HepG2 (cell line): ENCODE measurements around the gene VSIR. TPM values are rescaled to one million over a fixed set of nuclear protein-coding genes. Genes with fewer than 3 reads are reported as not detected.

ENCODE experiments used
- ARID3A ChIP-seq: IDR thresholded peaks from 2 replicates; pipeline ENCODE4 v1.6.1; 2012; ENCODE audit warnings: low read depth, low read length, improper control_type of control experiment
- ARNT2 ChIP-seq: sonication (generic); formaldehyde crosslinking; IDR thresholded peaks from 2 replicates; pipeline ENCODE4 v1.8.0; 2022; ENCODE audit warnings: mild to moderate bottlenecking, low read depth, missing genetic modification reagents, moderate library complexity
- ARNTL ChIP-seq: sonication (generic); formaldehyde crosslinking; IDR thresholded peaks from 2 replicates; pipeline ENCODE4 v1.4.0; 2020; ENCODE audit warnings: mild to moderate bottlenecking, missing genetic modification reagents
- CBX5 ChIP-seq: sonication (generic); formaldehyde crosslinking; IDR thresholded peaks from 2 replicates; pipeline ENCODE4 v1.4.0; 2020; ENCODE audit warnings: missing genetic modification reagents, borderline replicate concordance
- EP300 ChIP-seq, 3 experiments: sonication (generic) in 1 of 3; formaldehyde crosslinking in 1 of 3; IDR thresholded peaks; 2 replicates each; pipeline versions ENCODE4 v1.5.1 to v1.6.1; 2011 to 2020; ENCODE audit warnings: low read depth in 2 of 3, low read length in 2 of 3, borderline replicate concordance in 1 of 3, improper control_type of control experiment in 1 of 3, mild to moderate bottlenecking in 1 of 3, missing genetic modification reagents in 1 of 3, moderate library complexity in 1 of 3
- FIP1L1 ChIP-seq: fragments of 200-400 bp; formaldehyde crosslinking; IDR thresholded peaks from 2 replicates; pipeline ENCODE4 v1.6.1; 2018; ENCODE audit warnings: low read depth, mild to moderate bottlenecking, low read length, moderate library complexity, borderline replicate concordance; ENCODE audit not compliant: insufficient read depth
- IRF9 ChIP-seq: sonication (generic); formaldehyde crosslinking; IDR thresholded peaks from 2 replicates; pipeline ENCODE4 v1.8.0; 2022; ENCODE audit warnings: missing genetic modification reagents, mild to moderate bottlenecking, borderline replicate concordance
- KDM2A ChIP-seq: sonication (generic); formaldehyde crosslinking; IDR thresholded peaks from 2 replicates; pipeline ENCODE4 v1.4.0; 2020; ENCODE audit warnings: low read depth, missing genetic modification reagents, borderline replicate concordance
- MYNN ChIP-seq: sonication (generic); formaldehyde crosslinking; IDR thresholded peaks from 2 replicates; pipeline ENCODE4 v1.4.0; 2020; ENCODE audit warnings: mild to moderate bottlenecking, low read depth, missing genetic modification reagents
- PLSCR1 ChIP-seq: sonication (generic); formaldehyde crosslinking; IDR thresholded peaks from 2 replicates; pipeline ENCODE4 v1.5.0; 2020; ENCODE audit warnings: missing genetic modification reagents, mild to moderate bottlenecking, borderline replicate concordance
- POLR2A ChIP-seq, 2 experiments: IDR thresholded peaks; 2 replicates each; pipeline ENCODE4 v1.6.1; 2011; ENCODE audit warnings: low read depth in 2 of 2, low read length in 2 of 2, mild to moderate bottlenecking in 1 of 2, moderate library complexity in 1 of 2; ENCODE audit not compliant: insufficient read depth in 1 of 2
- SPEN ChIP-seq: sonication (generic); formaldehyde crosslinking; IDR thresholded peaks from 2 replicates; pipeline ENCODE4 v1.5.1; 2020; ENCODE audit warnings: low read depth, mild to moderate bottlenecking, missing genetic modification reagents
- ZBTB44 ChIP-seq: sonication (generic); formaldehyde crosslinking; IDR thresholded peaks from 2 replicates; pipeline ENCODE4 v1.4.0; 2020; ENCODE audit warnings: missing genetic modification reagents
- ZKSCAN1 ChIP-seq: fragments of 150-350 bp; IDR thresholded peaks from 2 replicates; pipeline ENCODE4 v1.6.1; 2014; ENCODE audit warnings: low read length
- ZNF275 ChIP-seq: sonication (generic); formaldehyde crosslinking; IDR thresholded peaks from 2 replicates; pipeline ENCODE4 v1.8.0; 2022; ENCODE audit warnings: missing genetic modification reagents, mild to moderate bottlenecking, inconsistent platforms, borderline replicate concordance
- ZNF512B ChIP-seq: sonication (generic); formaldehyde crosslinking; IDR thresholded peaks from 2 replicates; pipeline ENCODE4 v1.5.1; 2020; ENCODE audit warnings: missing genetic modification reagents, mild to moderate bottlenecking, borderline replicate concordance
- ZNF564 ChIP-seq: sonication (generic); formaldehyde crosslinking; IDR thresholded peaks from 2 replicates; pipeline ENCODE4 v1.8.1; 2023; ENCODE audit warnings: mild to moderate bottlenecking, missing genetic modification reagents
- ZNF768 ChIP-seq: sonication (generic); formaldehyde crosslinking; IDR thresholded peaks from 2 replicates; pipeline ENCODE4 v1.4.0; 2020; ENCODE audit warnings: missing genetic modification reagents
- polyA plus RNA-seq, 8 experiments: library from polyadenylated mRNA; depleted of rRNA in 3 of 8; stranded (reverse) in 7 of 8; unstranded in 1 of 8; fragments of >200 nt; fragmentation: Illumina TruSeq in 4 of 8; extraction: Trizol in 4 of 8; gene quantifications; 2 replicates each; pipeline versions ENCODE4 v1.2.1 to v1.2.3, GENCODE V29; 2011 to 2016; ENCODE audit warnings: low read depth in 4 of 8, missing spikeins in 1 of 8, mixed read lengths in 1 of 8; ENCODE audit not compliant: insufficient read depth in 1 of 8
- total RNA-seq, 5 experiments: library from RNA; depleted of rRNA; stranded (reverse); fragments of >200 nt; fragmentation: Illumina TruSeq; extraction: Trizol; gene quantifications; 2 replicates each; pipeline ENCODE4 v1.2.3, GENCODE V29; 2016; ENCODE audit warnings: low read depth in 1 of 5

Gene VSIR
- total and polyA plus RNA-seq, 2 of the 13 experiments (the other 11 are each of a cell fraction or from before 2014, with no cell fraction given) = 0.44 to 3.2 TPM

- TF ChIP-seq ZNF768 (CRISPR knock-in tag) (peak; percentile 50; the same call in 1 of the 2 replicates), EP300 (IDR thresholded peaks at IDR 0.05; ENCODE audit: low read depth in 2 of 2, low read length in 2 of 2) (no peak), EP300 (CRISPR knock-in tag; IDR thresholded peaks at IDR 0.05; ENCODE audit: borderline replicate concordance) (no peak), IRF9 (CRISPR knock-in tag) (0 out of 2 replicates have a peak, but pooled peaks have one; percentile 30), ARID3A (no peak), ZBTB44 (CRISPR knock-in tag) (no peak), SPEN (CRISPR knock-in tag) (peak; percentile 30; the same call in 1 of the 2 replicates), PLSCR1 (CRISPR knock-in tag) (no peak), KDM2A (CRISPR knock-in tag) (no peak), ZNF512B (CRISPR knock-in tag) (no peak), MYNN (CRISPR knock-in tag) (no peak), FIP1L1 (no peak), CBX5 (CRISPR knock-in tag) (no peak), ARNTL (CRISPR knock-in tag) (no peak), ZNF564 (CRISPR knock-in tag) (no peak), ZKSCAN1 (no peak), ARNT2 (peak; percentile 42; the same call in 1 of the 2 replicates), ZNF275 (CRISPR knock-in tag) (no peak), POLR2A (IDR thresholded peaks at IDR 0.05; ENCODE audit: insufficient read depth in 1 of 2, low read depth in 2 of 2, low read length in 2 of 2) (no peak)
These were observed at the start of gene VSIR (continued) for GRCh38 chr10:71773221-71773971.
